ENCODE results near the gene HMMR.
"Not testable (repeated sequence)": the region's sequence is repeated elsewhere in the genome, so short reads cannot be mapped to it uniquely, and the experiment has no call there.

Gene HMMR

GRCh38 chr5:163533223-163533622, 72.8 kb downstream of the HMMR start:
- TF ChIP-seq CTCF (IDR thresholded peaks at IDR 0.05; ENCODE audit: borderline replicate concordance, control extremely low read depth, extremely low read depth, insufficient read depth, missing control alignments), result no peak
- in situ Hi-C loops (cut with MboI; ENCODE audit: low sequenced_read_pairs, unreplicated experiment), result no loop called here
- DNase-seq (ENCODE audit: low spot score), result no peak

- no peak for TF ChIP-seq CTCF (IDR thresholded peaks at IDR 0.05; ENCODE audit: borderline replicate concordance, control extremely low read depth, extremely low read depth, insufficient read depth, missing control alignments)
- in situ Hi-C loops (cut with MboI; ENCODE audit: low sequenced_read_pairs, unreplicated experiment), result no loop called here
- DNase-seq (ENCODE audit: low spot score), result no peak
Observed at GRCh38 chr5:163534492-163535094, 74.2 kb downstream of the HMMR start.

- in situ Hi-C loops (cut with MboI; ENCODE audit: low sequenced_read_pairs, unreplicated experiment), result no loop called here
- no peak for DNase-seq (ENCODE audit: low spot score)
- no peak for TF ChIP-seq CTCF (IDR thresholded peaks at IDR 0.05; ENCODE audit: borderline replicate concordance, control extremely low read depth, extremely low read depth, insufficient read depth, missing control alignments)
Observed at GRCh38 chr5:163535290-163535689, 74.9 kb downstream of the HMMR start.

GRCh38 chr5:163536442-163536841, 76.0 kb downstream of the HMMR start:
- in situ Hi-C loops (cut with MboI; ENCODE audit: low sequenced_read_pairs, unreplicated experiment); DNase-seq (ENCODE audit: low spot score): not testable (repeated sequence)

GRCh38 chr5:163540696-163541095, 80.3 kb downstream of the HMMR start:
- in situ Hi-C loops (cut with MboI; ENCODE audit: low sequenced_read_pairs, unreplicated experiment), result no loop called here
- no peak for TF ChIP-seq CTCF (IDR thresholded peaks at IDR 0.05; ENCODE audit: borderline replicate concordance, control extremely low read depth, extremely low read depth, insufficient read depth, missing control alignments)
- DNase-seq (ENCODE audit: low spot score), result no peak
